Measurements from ENCODE around the gene CUL3.

Gene CUL3

DNA sequence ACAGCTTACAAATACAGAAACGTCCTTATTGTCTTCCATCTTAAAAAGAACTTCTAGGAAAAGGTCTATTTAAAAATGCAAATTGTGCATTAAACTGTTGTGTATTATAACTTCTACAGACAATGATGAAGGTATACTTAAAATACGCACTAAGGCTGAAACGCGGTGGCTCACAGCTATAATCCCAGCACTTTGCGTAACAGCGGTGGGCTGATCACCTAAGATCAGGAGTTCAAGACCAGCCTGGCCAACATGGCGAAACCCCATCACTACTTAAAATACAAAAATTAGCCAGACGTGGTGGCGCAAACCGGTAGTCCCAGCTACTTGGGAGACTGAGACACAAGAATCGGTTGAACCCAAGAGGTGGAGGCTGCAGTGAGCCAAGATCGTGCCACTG, 4.9 kb downstream of the CUL3 start:
- DNase-seq (ENCODE audit: low spot score) = no peak

DNA sequence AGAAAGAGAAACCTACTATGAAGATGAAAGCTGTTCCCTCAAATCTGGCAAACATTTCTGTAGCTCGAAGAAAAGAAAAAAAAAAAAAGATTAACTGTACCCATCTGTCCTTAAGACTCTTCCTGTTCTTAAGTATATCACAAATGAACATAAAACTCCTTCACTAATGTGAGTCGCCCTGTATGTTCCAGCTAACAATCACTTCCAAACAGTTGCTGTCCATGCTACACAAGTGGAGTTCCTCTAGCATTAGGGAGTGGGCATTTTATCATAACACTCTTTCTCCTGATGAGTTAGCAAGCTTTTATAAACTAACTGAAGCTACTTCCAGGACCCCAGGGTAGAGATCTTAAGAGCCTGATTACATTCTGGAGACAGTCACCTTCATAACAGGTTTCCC, 5.8 kb downstream of the CUL3 start:
- DNase-seq (ENCODE audit: low spot score) = no peak

GRCh38 chr2:224577541-224577940, 7.6 kb downstream of the CUL3 start:
- no peak for DNase-seq (ENCODE audit: low spot score)

- no peak for DNase-seq (ENCODE audit: low spot score)
These were observed 9.0 kb downstream of the CUL3 start for GRCh38 chr2:224576088-224576715.

DNA sequence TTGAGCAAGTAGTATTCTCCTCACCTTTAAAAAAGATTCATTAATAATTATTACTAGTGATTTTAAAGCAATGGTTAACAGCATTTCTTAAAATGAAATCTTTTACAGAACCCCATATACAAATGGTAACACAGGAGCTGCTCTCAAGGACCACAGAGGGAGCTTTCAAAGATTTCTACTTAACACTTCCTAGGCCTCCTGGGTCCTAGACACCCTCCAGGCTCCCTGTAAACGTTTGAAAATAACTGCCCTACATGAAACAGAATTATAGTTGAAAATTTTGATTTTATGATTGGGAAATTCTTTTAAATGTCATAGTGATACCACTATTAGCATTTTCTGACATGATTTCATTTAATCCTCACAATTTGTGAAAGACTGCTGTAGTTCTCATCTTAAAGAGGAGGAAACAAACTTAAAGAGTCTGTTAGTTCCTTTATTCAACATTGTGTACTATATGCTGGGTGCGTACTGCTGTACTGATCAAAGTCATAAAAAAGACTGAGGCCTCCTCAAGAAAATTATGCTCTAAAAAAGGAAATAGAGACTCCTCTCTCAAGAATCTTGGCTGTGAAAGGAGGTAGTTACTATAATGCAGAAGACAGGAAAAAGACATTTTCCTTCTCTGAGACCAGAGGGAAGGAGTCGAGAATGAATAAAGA, 10.6 kb downstream of the CUL3 start:
- DNase-seq (ENCODE audit: low spot score) = no peak

- DNase-seq (ENCODE audit: low spot score) = no peak
These were observed 11.4 kb downstream of the CUL3 start for GRCh38 chr2:224573724-224574123.

GRCh38 chr2:224572338-224572737, 12.8 kb downstream of the CUL3 start:
- no peak for DNase-seq (ENCODE audit: low spot score)

- DNase-seq (ENCODE audit: low spot score) = no peak
These were observed 14.7 kb downstream of the CUL3 start for GRCh38 chr2:224570328-224570993.

- DNase-seq (ENCODE audit: low spot score) = no peak
These were observed 15.5 kb downstream of the CUL3 start for GRCh38 chr2:224569654-224570053.

DNA sequence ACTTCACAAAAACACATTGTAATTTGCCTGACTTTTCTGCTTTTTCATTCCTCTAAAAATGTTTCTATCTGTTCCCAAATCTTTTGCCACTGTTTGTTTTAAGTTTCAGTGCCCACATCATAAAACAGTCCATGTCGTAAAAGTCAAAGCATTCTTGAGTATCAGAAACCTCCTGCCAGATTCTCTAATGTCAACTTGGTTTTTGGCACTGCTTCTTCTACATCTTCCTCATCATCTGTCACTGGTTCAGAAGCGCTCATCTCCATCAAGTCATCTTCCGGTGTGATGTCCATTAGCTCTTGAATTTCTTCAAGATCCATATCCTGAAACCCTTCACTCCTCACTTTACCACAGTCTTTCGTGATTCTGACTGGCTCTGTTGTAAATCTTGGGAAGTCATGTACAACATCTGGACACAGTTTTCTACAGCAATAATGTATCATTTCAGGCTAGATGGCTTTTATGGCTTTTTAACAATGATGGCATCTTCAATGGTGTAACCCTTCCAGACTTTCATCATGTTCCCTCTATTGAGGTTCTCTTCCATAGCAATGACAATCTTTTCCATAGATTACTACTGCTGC, 19.6 kb downstream of the CUL3 start:
- no peak for DNase-seq (ENCODE audit: low spot score)

GRCh38 chr2:224563537-224563936, 21.6 kb downstream of the CUL3 start:
- DNase-seq (ENCODE audit: low spot score) = no peak

DNA sequence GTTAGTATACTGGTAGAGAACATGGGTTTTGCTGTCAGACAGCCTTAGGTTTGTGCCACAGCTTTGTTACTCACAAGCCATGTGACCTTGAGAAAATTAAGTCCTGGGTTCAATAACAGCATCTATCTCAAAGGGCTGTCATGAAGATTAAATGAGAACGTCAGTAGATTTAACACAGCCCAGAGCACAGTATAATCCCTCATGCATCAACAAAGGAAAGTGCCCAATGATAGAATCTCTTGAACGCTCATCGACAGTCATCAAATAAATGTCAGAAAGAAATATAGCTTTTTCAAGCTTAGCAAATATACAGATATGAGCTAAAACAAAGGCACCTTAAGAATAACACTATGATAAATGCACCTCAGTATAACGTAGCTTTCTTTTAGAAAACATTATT, 22.3 kb downstream of the CUL3 start:
- no peak for DNase-seq (ENCODE audit: low spot score)

DNA sequence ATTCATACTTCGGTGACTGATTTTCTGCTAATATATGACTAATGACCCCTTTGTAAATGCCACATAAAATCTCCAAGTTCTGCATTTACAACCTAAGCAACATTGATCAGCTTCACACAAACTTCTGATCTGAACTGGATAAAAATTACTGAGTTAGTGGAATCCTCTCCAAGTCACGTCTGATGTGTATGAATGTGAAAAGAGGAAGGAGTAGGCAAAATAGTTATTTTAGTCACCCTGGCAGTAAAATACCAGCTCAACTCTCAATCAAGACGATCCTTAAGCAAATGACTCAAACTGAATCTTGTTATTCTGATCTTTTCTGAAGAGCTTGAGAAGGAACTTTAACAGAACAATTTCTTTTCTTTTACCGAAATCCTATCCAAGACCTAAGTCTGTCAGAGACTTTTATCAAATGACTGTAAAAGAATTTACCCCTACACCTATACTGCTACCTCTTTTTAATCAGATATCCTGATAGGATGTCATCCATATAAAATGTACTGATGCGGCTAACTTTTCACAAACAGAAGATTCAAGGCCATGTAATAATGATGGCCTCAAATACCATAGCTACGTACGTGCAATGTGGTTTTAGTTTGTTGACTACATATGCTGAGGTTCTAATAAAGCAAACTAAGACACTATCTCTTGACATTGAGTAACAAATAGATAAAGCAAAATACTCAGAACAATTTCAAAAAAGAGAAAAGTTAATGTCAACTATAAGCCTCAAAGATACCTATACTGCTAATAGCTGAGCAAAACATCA, 23.7 kb downstream of the CUL3 start:
- no peak for DNase-seq (ENCODE audit: low spot score)

- no peak for DNase-seq (ENCODE audit: low spot score)
These were observed 24.6 kb downstream of the CUL3 start for GRCh38 chr2:224560549-224560948.

DNA sequence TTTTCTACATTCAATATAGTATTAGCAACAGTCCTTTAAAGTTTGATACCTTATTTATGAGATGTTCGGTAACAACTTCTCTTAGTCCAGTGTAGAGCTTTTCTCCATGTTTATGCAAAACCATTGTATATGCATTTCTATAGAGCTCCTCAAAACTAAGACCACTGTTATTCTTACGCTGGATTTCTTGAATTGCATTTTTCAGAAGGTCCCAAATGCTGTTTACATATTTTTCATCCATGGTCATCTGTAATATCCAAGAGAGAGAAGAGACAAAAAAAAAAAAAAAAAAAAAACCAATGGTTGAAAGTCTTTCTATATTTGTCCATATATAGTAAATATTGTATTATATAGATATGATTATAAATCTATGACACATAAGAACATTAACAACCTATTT, 27.6 kb downstream of the CUL3 start:
- DNase-seq (ENCODE audit: low spot score) = no peak

GRCh38 chr2:224556381-224556780, 28.8 kb downstream of the CUL3 start:
- no peak for DNase-seq (ENCODE audit: low spot score)

GRCh38 chr2:224555823-224556366, 29.3 kb downstream of the CUL3 start:
- DNase-seq (ENCODE audit: low spot score) = no peak

- no peak for DNase-seq (ENCODE audit: low spot score)
These were observed 32.4 kb downstream of the CUL3 start for GRCh38 chr2:224552771-224553170.

DNA sequence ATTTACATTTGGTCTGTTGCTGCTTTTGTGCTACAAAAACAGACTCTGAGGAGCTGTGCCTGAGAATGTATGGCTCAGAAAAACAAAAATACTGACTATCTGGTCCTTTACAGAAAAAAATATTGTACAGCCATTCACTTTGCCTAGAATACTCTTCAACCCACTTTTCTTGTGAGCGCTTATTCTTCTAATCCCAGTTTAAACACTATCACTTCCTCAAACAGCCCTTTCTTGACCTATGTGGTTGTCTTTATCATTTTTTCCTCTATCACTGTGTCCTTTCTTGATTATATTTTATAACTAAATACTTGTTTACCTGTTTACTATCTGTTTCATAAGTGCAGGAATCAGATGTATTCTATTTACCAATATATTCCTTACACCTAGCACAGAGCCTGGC, 33.5 kb downstream of the CUL3 start:
- DNase-seq (ENCODE audit: low spot score) = no peak

- no peak for DNase-seq (ENCODE audit: low spot score)
These were observed 38.2 kb downstream of the CUL3 start for GRCh38 chr2:224546926-224547325.

- peak; percentile 39 for DNase-seq (ENCODE audit: low spot score)
These were observed 39.1 kb downstream of the CUL3 start for GRCh38 chr2:224545884-224546644.
